Natural killer cell treated with Interleukin-12 subunit alpha and Interleukin-12 subunit beta and Interleukin-15 and Interleukin-18, amount 100 ng/mL, for 72 hours (primary cell): ENCODE results near the gene ULK4. TPM values are rescaled to one million over a fixed set of nuclear protein-coding genes. Genes with fewer than 3 reads are reported as not detected.
A peak's percentile ranks its signal among the peaks of the same experiment; 100 is the strongest.

Experiments used
- ATAC-seq, 2 donors: fragments of 150-1000 bp; cut with Tn5 transposase in 1 of 2; sonication (Bioruptor Pico), chemical (Tn5 transposase) in 1 of 2; 2 replicates each; pipeline ENCODE4 v1.10.0; 2021
- DNase-seq: peaks from one replicate; pipeline ENCODE4 v3.0.0; 2022; ENCODE audit warnings: low spot score
- H3K27ac Mint-ChIP-seq, 2 donors: 1 replicate in 1 of 2; 2 replicates in 1 of 2; pipeline ENCODE4 v1.8.0; 2022; ENCODE audit warnings: mixed read lengths in 2 of 2, mild to moderate bottlenecking in 1 of 2, moderate library complexity in 1 of 2
- H3K27me3 Mint-ChIP-seq, 2 donors: 1 replicate in 1 of 2; 2 replicates in 1 of 2; pipeline ENCODE4 v1.8.0; 2022; ENCODE audit warnings: mixed read lengths in 2 of 2
- H3K36me3 Mint-ChIP-seq: one replicate; pipeline ENCODE4 v1.8.0; 2022; ENCODE audit warnings: mixed read lengths
- H3K4me1 Mint-ChIP-seq, 2 donors: 1 replicate in 1 of 2; 2 replicates in 1 of 2; pipeline ENCODE4 v1.8.0; 2022; ENCODE audit warnings: low read depth in 2 of 2, mixed read lengths in 2 of 2, mild to moderate bottlenecking in 1 of 2
- H3K4me3 Mint-ChIP-seq: one replicate; pipeline ENCODE4 v1.8.0; 2022; ENCODE audit warnings: mixed read lengths
- H3K9me3 Mint-ChIP-seq: 2 replicates; pipeline ENCODE4 v1.8.0; 2022; ENCODE audit warnings: mixed read lengths
- total RNA-seq, 2 donors: library from RNA; stranded (reverse); gene quantifications; one replicate each; pipeline ENCODE4 v1.2.3, GENCODE V29; 2022

ULK4 gene
- total RNA-seq, 2 donors from 2014 or later, result 11.1 to 29.9 TPM

DNA sequence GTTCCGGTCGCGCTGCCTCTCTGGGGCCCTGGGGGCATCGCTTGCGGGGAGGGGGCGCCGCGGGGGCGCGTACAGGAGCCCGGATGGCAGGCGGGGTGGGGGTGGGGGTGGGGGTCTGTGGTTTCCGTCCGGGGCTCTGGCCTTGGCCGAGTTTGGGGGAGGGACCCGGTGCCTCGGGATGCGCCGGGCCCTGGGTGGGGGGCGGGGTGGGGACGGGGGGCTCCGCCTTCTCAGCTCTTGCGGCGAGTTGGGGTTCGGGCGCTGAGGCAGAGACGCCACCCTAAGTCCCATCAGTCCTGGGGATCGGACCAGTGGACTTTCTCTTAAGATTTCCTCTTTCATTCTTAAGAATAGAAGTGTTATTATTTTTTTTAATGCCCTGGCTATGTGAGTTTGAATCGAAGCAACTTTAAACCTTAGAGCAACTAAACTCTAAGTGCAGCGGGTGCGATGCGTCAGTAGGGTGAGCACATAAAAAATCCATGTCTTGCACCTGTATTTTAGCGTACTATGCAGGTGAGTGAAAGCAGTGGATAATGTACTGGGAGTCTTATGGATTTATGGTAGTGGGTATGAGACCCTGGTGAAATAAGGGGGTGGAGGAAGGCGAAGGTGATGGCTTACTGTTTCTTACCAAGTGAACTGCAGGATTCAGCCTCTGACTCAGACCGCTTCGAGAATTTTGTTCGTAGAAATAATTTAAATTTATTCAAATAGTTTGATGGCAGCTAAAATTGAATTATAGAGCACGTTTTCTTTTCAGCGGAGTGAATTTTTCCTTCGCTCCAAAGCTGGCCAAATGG lies 761.8 kb downstream of the ULK4 start:
- Mint-ChIP-seq H3K27me3 (peaks cover 0 to 6% of the 10 kb centered on the region in 2 donors), H3K4me3 (peak overlapping the region; percentile 98), H3K27ac (peak overlapping the region; percentile 89 to 93), H3K9me3 (no peaks in the 10 kb centered on the region), H3K4me1 (peaks cover 37 to 50% of the 10 kb centered on the region in 2 donors), H3K36me3 (peaks cover 5% of the 10 kb centered on the region)
- ATAC-seq (peak; percentile 15 to 31), DNase-seq (no peak)

- Mint-ChIP-seq H3K4me1 (peaks cover 32 to 43% of the 10 kb centered on the region in 2 donors), H3K27me3 (peaks cover 5 to 10% of the 10 kb centered on the region in 2 donors), H3K36me3 (peaks cover 5% of the 10 kb centered on the region), H3K4me3 (peak within 1 kb of the TSS; percentile 98), H3K27ac (peak within 1 kb of the TSS; percentile 89 to 93), H3K9me3 (no peaks in the 10 kb centered on the region)
- DNase-seq (peak; percentile 92), ATAC-seq (peak; percentile 94 to 96)
These were observed 762.7 kb downstream of the ULK4 start, which contains the start of gene CTNNB1 for GRCh38 chr3:41198950-41199865. Gene CTNNB1 (plus strand): TSS chr3:41199505. CDS start chr3:41224069, 24,564 bp downstream.

DNA sequence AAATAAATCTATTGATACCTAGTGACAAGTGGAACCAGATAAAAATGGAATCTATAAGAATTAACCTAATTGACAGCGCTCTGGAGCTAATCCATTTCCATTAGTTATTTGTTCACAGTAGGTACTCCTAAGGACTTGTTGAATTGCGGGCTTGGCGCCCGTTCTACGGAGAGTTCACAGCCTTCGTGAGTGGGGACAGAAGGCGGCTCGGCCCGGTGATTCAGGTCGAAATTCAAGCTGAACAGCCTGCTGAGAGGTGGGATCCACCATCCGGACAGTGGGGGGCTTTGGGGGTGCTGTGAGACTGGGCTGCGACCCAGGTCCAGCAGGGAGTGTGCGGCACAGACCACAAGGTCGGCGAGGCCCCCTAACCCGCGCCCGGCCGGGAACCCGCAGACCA lies 763.4 kb downstream of the ULK4 start:
- peak overlapping the region; percentile 69 to 76 for H3K27ac Mint-ChIP-seq
- H3K36me3 Mint-ChIP-seq, result peaks cover 5% of the 10 kb centered on the region
- ATAC-seq (no peak), DNase-seq (no peak)
- H3K9me3 Mint-ChIP-seq, result no peaks in the 10 kb centered on the region
- H3K4me1 Mint-ChIP-seq, result peaks cover 32 to 36% of the 10 kb centered on the region in 2 donors
- H3K27me3 Mint-ChIP-seq, result peaks cover 9 to 10% of the 10 kb centered on the region in 2 donors
- peak overlapping the region; percentile 93 for H3K4me3 Mint-ChIP-seq

DNA sequence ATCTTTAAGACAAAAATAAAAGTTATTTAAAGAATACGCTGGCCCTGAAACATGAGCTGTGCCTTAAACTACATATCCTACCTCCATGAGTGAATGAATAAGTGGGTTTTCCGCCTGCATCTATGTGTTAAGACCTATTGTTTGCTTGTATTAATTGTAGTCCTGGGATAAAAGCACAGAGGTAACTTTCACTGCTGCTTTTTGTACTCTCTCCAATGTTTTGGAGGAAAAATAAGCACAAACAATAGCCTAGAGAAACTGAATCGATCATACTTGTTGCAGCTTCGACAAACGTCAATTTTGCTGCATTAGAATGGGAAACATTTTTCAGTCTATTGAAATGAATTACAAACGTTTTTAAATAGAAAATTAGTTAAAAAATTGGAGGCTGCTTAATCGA lies 763.9 kb downstream of the ULK4 start:
- H3K4me3 Mint-ChIP-seq, result peak overlapping the region; percentile 93
- peak overlapping the region; percentile 69 to 76 for H3K27ac Mint-ChIP-seq
- peaks cover 9 to 10% of the 10 kb centered on the region in 2 donors for H3K27me3 Mint-ChIP-seq
- peaks cover 5% of the 10 kb centered on the region for H3K36me3 Mint-ChIP-seq
- ATAC-seq (no peak), DNase-seq (no peak)
- peaks cover 30 to 31% of the 10 kb centered on the region in 2 donors for H3K4me1 Mint-ChIP-seq
- H3K9me3 Mint-ChIP-seq, result no peaks in the 10 kb centered on the region

Other genes with a start within 250 kb of the ULK4 start
- gene TRAK1, start 129.3 kb upstream of the ULK4 start, total RNA-seq, result 10 to 100 TPM; 32.3 to 48.0 TPM